Cardiac fibroblast (primary cell): ENCODE results near the gene ACAP1.
A peak's percentile ranks its signal among the peaks of the same experiment; 100 is the strongest.

Experiments used
- DNase-seq, 2 donors: peaks; one replicate each; pipeline versions ENCODE4 v3.0.0 to v3.0.0-alpha.2; 2010; ENCODE audit warnings: low read depth in 2 of 2
- H3K4me3 ChIP-seq, 2 donors: replicated peaks in 1 of 2; 1 replicate in 1 of 2; 2 replicates in 1 of 2; pipeline ENCODE4 v1.5.1; 2011; ENCODE audit warnings: low read depth in 2 of 2, low read length in 2 of 2, mild to moderate bottlenecking in 2 of 2, moderate library complexity in 1 of 2
- CTCF ChIP-seq: IDR thresholded peaks from one replicate; pipeline ENCODE4 v1.5.1; 2011; ENCODE audit warnings: low read depth, mild to moderate bottlenecking, low read length, inconsistent platforms

The ACAP1 gene

GRCh38 chr17:7336240-7337175, at the start of gene ACAP1:
Gene ACAP1, plus strand, starts transcription at chr17:7336529. Its CDS starts 206 bp downstream, at chr17:7336735.
- no peak within 1 kb of the TSS for H3K4me3 ChIP-seq
- TF ChIP-seq CTCF: no peak
- DNase-seq: no peak

GRCh38 chr17:7289256-7290032, 46.9 kb upstream of the ACAP1 start:
- no peak for TF ChIP-seq CTCF
- DNase-seq: no peak
- no peak overlapping the region for H3K4me3 ChIP-seq

- no peak overlapping the region for H3K4me3 ChIP-seq
- no peak for TF ChIP-seq CTCF
- DNase-seq: no peak
Observed at GRCh38 chr17:7290166-7290565, 46.2 kb upstream of the ACAP1 start.

- no peak for TF ChIP-seq CTCF
- DNase-seq: no peak
- H3K4me3 ChIP-seq: no peak overlapping the region
Observed at GRCh38 chr17:7290685-7291084, 45.6 kb upstream of the ACAP1 start.

GRCh38 chr17:7292194-7292593, 44.1 kb upstream of the ACAP1 start:
- H3K4me3 ChIP-seq: no peak overlapping the region
- no peak for TF ChIP-seq CTCF
- no peak for DNase-seq

- TF ChIP-seq CTCF: no peak
- H3K4me3 ChIP-seq: no peak overlapping the region
- peak in 1 of 2 donors; percentile 63 for DNase-seq
Observed at GRCh38 chr17:7292729-7293128, 43.6 kb upstream of the ACAP1 start.
